Astrocyte of the spinal cord (primary cell): ENCODE measurements around the gene BIRC3.

Source experiments
- DNase-seq: peaks from one replicate; pipeline ENCODE4 v3.0.0; 2011; ENCODE audit warnings: low read depth, low spot score
- H3K4me3 ChIP-seq: 2 replicates; pipeline ENCODE4 v1.5.1; 2011; ENCODE audit warnings: low read depth, mild to moderate bottlenecking, low read length, moderate library complexity
- CTCF ChIP-seq: IDR thresholded peaks from 2 replicates; pipeline ENCODE4 v1.5.1; 2012; ENCODE audit warnings: low read depth, mild to moderate bottlenecking, low read length, inconsistent platforms
- in situ Hi-C: cut with HindIII; loops from 2 replicates; pipeline ENCODE4 v1.10.0; 2017; ENCODE audit warnings: low sequenced_read_pairs

BIRC3 gene

GRCh38 chr11:102284008-102284407 is 33.3 kb upstream of the BIRC3 start:
- in situ Hi-C loops = no loop called here
- TF ChIP-seq CTCF = no peak

GRCh38 chr11:102286292-102286691 is 31.0 kb upstream of the BIRC3 start:
- in situ Hi-C loops = no loop called here
- no peak overlapping the region for H3K4me3 ChIP-seq
- no peak for DNase-seq
- no peak for TF ChIP-seq CTCF

More at GRCh38 chr11:102284008-102284407, 33.3 kb upstream of the BIRC3 start:
- DNase-seq = no peak
- H3K4me3 ChIP-seq = no peak overlapping the region

- in situ Hi-C loops = no loop called here
- H3K4me3 ChIP-seq = peak overlapping the region; percentile 14
- peak; percentile 77 for DNase-seq
- peak; percentile 65 for TF ChIP-seq CTCF
Observed at GRCh38 chr11:102287964-102288724, 29.1 kb upstream of the BIRC3 start.

- in situ Hi-C loops = no loop called here
- TF ChIP-seq CTCF = no peak
- no peak for DNase-seq
- no peak overlapping the region for H3K4me3 ChIP-seq
Observed at GRCh38 chr11:102288725-102289083, 28.6 kb upstream of the BIRC3 start.

GRCh38 chr11:102289592-102289991 is 27.7 kb upstream of the BIRC3 start:
- DNase-seq = peak; percentile 25
- no peak for TF ChIP-seq CTCF
- in situ Hi-C loops = no loop called here
- no peak overlapping the region for H3K4me3 ChIP-seq

GRCh38 chr11:102291831-102292230 is 25.5 kb upstream of the BIRC3 start:
- TF ChIP-seq CTCF = no peak
- in situ Hi-C loops = no loop called here

GRCh38 chr11:102292933-102293332 is 24.4 kb upstream of the BIRC3 start:
- no peak for TF ChIP-seq CTCF
- no peak for DNase-seq
- in situ Hi-C loops = no loop called here

More at GRCh38 chr11:102291831-102292230, 25.5 kb upstream of the BIRC3 start:
- DNase-seq = no peak
- H3K4me3 ChIP-seq = no peak overlapping the region

More at GRCh38 chr11:102292933-102293332, 24.4 kb upstream of the BIRC3 start:
- no peak overlapping the region for H3K4me3 ChIP-seq
